ENCODE results near the gene SBNO1.

- TF ChIP-seq CTCF (conservative IDR thresholded peaks at IDR 0.05) (no peak), ZFX (IDR thresholded peaks at IDR 0.05) (no peak)
Measured at GRCh38 chr12:123404581-123404980, 39.9 kb upstream of the SBNO1 start.

Measured in C4-2B (cell line).